Stimulated activated CD8-positive, alpha-beta memory T cell treated with anti-CD3 and anti-CD28 coated beads, Interleukin-7, amount 100 ng/mL, for 1 hour (primary cell): Measurements from ENCODE around the gene IL1RL2.

Experiments used
- DNase-seq, 2 donors: peaks; one replicate each; pipeline ENCODE4 v3.0.0-alpha.2; 2020; ENCODE audit warnings: low read depth in 2 of 2

The IL1RL2 gene

DNA sequence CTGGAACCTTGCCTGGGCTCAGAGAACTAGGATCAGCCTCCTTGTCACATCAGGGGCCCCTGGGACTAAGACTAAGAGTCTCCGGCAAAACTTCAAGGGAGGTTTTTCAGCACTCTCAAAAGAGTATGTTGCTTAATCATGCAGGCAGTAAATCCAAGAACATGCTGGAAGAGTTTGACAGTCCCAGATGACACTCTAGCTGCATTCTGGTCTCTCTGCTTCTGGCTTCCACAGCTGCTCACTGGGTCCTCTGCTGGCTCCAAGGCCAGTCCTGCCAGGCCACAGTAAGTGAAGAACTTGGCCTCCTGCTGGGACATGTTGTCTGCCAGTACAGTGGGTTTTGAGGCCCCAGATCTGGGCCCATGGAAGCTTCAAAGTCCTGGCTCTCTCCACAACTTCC, 79.4 kb downstream of the IL1RL2 start:
- DNase-seq, result no peak

DNA sequence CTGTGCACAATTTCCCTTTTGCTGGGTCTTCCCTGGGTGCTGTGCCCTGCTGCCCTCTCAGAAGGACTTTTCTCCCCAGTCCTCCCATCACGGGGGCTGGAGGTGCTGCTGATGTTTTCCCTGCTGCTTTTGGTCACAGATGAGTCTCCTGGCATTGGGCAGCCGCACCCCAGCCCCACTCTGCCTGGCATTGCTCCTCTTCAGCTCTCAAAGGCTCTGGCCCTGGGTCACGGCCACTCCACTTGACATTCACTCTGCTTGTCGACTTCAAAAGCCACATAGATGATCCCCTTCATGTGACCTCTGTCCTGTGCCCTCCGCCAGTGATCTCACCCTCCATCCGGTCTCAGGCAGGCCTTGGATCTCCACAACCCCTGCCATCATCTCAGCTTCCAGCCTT, 81.0 kb downstream of the IL1RL2 start:
- DNase-seq, result no peak

DNA sequence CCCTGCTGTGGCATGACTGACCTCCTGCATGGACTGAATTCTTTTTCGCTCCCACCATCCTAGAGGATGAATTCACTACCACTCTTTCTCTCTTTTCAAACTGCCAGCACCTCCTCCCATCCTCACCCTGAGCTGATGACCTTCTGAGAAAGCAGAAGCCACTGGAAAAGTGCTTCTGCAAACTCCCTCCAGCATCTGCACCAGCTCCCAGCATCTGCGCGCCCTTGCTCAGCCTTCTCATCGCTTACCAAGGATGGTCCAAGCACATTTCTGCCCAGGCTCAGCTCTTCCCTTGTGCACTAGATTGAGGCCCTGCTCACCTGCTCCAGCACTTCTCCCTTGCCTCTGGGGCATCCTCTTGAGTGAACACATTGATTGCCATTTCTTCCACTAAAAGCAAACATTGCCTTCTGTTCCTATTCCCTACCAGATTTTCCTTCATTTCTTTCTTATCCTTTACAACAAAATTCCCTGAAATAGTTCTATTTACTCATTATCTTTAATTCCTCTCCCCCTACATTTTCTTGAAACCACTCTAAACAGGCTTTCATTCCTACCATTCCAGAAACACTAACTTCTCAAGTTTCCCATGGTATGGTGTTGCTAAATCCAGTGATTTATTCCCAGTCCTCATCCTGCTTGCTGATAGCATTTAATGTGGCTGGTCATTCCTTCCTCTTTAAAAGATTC, 81.8 kb downstream of the IL1RL2 start:
- no peak for DNase-seq

DNA sequence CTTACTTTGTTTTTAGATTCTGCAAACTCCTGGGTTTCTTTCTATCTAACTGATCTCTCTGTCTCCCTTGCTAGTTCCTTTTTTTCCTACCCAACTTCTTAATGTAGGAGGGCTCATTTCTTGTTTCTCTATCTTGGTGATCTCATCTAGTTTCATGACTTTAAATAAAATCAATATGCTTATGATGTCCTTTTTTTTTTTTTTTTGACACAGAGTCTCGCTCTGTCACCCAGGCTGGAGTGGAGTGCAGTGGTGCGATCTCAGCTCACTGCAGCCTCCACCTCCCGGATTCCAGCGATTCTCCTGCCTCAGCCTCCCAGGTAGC, 82.3 kb downstream of the IL1RL2 start:
- no peak for DNase-seq

DNA sequence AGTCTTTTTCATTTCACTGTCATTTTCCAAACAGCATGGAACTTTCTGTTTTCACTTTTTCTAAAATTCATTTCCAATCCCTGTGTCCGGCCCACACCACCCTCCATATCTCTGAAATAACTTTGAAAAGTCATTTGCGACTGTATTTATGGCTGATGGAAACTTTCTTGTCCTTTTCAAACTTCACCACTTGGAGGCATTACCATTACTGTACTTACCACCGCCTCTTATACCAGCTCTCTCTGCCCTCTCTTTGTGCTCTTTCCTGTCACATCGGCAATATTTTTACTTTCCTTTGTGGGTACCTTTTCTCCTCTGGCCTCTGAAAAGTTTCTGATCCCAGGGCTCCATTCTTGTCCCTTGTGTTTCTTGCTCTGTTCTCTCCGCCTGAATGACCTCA, 85.0 kb downstream of the IL1RL2 start:
- DNase-seq, result no peak

DNA sequence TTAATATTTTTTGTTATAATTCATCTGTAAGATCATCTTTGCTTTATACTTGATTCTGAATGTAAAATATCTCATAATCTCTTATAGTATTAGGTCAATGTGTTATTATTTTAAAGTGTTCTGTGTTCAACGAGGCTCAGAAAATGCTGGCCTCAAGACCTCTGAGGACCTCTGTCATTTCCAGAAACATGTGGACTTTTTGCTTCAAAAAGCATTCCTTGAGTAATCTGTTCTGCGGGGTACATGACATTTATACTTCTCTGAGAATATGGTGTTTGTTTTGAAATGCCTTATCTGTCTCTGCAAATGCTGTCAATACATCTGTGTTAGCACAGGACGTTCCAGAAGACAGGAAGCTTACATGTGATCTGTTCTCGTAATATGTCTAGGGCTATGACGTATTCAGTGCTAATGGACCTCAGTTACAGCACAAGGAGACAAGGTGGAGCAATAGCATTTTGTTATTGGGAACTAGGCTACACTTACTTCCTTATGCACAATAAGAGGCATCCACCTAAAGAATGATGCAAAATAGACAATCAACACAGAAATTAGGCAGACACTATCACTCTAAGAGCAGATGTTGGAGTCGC, 86.9 kb downstream of the IL1RL2 start:
- no peak for DNase-seq

DNA sequence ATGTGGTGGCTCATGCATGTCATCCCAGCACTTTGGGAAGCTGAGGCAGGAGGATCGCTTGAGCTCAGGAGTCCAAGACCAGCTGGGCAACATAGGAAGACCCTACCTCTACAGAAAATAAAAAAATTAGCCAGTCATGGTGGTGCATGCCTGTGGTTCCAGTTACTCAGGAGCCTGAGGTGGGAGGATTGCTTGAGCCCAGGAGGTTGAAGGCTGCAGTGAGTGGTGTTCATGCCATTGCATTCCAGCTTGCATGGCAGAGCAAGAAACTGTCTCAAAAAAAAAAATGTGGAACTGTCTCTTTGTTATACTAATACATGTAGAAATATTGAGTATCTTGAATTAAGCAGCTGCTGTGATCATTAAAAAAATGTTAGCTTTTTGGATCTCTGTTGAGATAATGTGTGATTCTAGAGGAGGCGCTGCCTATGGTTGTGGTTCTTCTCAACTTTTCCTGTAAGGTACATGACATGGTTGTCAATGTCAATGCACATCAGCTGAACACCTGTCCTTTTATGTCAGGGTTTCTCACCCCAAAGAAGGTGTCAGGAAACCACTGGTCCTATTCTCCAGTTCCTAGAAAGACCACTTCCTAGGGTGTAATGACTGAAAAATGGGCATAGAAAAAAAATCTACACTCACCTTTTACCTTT, 89.9 kb downstream of the IL1RL2 start:
- no peak for DNase-seq

DNA sequence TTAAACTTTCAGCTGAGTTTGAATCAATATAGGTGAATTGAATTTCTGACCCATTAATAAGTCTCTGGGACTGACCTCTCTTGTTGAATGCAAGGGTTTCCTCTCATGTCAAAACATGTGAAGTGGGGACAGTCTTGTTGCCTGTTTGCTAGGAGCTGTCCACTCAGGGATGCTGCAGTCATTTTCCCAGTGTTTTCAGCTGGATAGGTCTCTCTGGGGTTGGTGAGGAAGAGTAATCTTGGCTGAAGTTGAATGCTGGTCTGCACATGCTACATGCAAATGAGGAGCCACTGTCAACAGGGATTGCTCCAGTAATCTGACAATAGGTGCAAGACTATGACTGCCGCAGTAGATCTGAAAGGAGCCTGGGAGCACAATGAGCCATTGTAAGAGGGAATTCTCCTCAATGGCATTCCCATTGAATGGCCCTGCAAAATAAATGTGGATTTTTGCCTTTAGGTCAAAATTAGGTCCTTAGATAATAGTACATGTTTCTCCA, 90.4 kb downstream of the IL1RL2 start:
- no peak for DNase-seq

DNA sequence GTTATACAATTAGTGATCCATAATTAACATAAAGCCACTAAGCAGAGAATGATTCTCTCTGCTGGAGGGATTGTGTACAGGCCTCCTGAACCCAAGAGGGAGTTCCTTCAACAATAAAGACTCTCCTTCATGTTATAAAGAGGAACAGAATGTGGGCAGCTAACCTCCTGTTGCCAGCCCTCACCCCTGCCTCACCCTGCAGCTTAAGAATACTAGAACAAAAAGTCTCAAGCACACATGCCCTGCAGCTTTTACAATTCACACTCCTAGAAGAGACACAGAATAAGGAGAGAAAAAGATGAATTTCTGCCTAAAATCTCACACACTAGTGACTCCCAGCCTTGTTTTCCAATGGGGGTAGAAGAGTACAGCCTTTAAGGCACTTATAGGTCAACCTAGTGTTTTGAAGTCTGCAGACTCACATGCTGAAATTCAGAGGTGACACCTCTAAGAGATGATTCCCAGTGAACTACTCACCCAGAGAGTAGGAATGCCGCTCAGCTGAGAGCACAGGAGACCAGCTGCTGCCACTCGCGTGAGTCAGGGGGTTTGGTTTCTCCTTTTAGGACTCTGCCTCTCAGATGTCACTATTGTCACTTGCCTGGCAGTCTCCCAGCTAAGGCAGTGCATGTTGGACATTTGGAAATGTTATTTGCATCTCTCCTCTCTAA, 92.0 kb downstream of the IL1RL2 start:
- DNase-seq, result no peak

DNA sequence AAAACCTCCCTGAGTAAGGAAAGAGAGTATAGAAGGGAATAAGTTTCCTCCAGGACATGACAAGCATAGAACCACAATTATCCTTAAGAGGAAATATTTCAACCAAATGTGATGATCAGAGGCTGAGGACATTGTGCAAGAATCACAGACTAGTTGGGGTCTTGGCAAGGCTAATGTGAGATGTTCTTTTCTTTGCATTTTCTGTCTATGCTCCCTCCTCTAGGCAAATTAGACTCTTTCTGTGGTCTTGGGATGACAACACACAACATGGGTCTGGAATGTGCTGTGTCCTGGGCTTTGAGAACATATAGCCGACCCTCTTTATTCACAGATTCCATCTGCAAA, 92.5 kb downstream of the IL1RL2 start:
- no peak for DNase-seq

DNA sequence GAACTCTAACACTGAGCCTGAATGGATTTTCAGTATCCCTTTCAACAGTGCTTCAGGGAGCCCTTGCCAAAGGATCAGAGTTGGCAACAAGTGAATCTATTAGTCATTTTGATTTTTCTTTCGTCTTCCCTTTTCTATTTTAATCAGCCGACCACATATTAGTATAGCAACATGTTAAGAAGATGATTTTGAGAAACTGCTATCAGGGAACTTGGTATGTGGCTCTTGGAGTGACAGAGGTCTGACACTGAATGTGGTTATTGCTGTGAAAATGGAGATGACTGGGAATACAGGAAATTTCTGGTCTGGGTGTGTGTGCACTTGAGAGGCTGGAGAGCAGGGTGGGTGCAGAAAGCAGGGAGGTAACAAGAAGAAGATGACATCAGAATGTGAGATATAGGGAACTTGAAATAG, 95.9 kb downstream of the IL1RL2 start:
- no peak for DNase-seq

DNA sequence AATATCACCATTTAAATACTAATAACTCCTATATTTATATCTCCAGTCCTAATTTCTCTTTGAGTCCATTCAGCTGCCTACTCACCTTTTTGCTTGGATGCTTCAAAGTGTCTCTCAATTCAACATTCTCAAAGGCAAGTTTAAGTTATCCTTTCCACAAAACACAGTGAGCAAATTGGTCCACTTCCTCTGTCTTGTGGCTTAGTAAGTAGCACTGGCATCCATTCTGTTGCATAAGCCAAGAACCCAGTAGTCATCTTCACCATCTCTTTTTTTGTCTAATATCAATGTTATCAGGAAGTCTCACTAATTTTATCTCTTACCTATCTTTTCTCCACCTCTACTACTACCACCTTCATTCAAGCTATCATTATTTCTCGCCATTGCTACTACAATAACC, 97.2 kb downstream of the IL1RL2 start:
- no peak for DNase-seq

DNA sequence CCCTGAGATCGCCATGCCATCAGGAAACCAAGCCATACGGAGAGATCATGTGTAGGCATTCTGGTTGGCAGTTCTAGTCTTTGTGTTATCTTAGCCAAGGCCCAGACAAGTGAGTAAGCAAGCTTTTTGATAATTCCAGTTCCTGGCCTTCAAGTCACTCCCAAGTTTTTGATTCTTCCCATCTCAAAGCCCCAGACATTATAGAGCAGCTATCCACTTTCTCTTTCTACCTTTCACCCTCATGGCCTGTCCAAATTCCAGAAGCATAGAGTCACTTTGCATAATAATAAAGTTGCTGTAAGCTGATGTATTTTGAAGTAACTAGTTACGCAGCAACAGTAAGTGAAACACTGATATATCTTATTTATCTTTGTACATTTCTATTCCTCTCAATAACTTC, 97.8 kb downstream of the IL1RL2 start:
- no peak for DNase-seq

DNA sequence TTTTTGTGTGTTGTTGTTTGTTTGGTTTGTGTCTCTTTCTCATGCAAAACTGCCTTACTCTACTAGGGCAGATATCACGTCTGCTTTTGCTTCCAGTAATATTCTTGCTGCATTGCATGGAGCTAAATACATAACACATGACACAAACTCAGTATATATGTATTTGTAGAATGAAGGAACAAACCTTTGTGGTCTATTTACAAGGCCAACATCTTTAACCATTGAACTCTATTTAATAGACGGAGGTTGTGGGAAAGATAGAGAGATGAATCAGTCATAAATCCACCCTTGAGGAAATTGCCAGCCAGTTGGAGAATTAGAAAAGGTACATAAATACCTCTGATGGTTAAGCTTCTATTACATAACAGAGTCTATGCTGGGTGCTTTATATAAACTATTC, 98.5 kb downstream of the IL1RL2 start:
- DNase-seq, result no peak

DNA sequence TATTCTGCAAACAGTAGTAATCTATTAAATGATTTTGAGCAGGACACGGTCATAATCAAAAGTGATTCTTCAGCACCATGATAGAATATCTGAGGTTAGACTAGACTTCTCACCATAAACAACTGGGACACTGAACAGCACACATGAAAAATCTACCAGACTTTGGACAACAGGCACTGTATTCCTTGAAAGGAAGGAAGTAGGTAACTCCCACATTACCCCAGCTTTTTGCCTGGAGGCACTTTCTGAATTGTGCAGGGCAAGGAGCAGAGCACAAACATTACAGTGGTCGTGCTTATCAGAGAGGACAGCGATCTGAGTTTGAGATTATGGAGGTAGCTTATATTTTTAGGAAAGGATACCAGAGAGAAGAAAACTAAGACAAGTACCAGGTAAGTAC, 99.2 kb downstream of the IL1RL2 start:
- no peak for DNase-seq

DNA sequence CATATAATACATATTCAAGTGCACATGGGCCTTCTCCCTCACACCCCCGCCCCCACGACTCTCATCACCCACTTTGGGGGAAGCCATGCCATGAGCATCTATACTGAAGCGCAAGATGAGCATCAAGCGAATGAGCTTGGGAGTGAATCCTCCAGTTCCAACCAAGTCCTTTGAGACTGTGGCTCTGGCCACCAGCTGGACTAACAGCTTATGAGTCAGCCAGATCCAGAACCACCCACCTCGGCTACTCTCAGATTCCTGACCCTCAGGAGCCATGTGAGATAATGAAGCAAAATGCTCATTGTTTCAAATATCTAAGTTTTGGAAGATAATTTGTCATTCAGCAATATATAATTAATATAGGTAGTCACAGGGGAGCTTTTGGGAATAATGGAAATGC, 102.3 kb downstream of the IL1RL2 start:
- no peak for DNase-seq
